NCI-H2196 (cell line): ENCODE data around the gene POTEI.
"Not testable (repeated sequence)": the region's sequence is repeated elsewhere in the genome, so short reads cannot be mapped to it uniquely, and the experiment has no call there.

Experiments
- DNase-seq: peaks from one replicate; lab custom pipeline; 2025; ENCODE audit not compliant: unreplicated experiment; lab: John Stamatoyannopoulos, UW

Gene POTEI

DNA sequence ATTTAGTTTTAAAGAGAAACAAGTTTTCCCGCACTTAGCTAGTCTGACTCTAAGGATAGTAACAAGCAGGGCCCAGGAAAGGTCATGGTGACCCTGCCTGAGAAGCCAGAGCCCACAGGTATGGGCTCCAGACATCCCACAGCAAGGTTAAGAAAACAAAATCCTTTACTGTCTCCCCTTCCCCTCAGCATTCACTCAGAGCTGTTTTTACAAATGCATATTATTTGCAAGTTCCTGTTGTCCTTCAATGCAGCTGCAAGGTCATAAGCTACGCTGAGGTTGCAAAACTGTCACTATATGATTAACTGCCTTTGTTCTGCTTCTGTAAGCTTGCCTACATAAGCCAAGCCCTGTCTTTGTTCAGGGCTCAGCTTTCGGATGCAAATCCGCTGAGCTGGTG lies 18.1 kb downstream of the POTEI start:
- not testable (repeated sequence) for DNase-seq

DNA sequence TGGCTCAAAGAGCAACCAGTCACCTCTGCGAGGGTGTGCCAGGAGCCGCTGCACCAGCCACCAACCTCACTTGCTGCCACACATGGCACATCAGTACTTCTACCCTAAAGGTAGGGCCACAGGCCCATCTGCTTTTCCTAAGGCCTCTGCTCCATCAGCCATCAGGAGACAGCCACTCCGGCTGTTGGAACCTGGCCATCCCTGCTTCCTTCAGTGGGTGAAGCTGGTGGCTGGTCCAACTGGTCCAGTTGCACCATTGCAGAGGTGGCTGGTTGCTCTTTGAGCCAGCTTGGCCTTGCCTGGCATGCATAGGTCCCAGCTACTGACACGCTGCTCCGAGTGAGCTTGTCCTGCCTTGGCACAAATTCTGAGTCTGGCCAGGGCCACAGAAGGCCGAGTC lies 53.7 kb downstream of the POTEI start:
- DNase-seq: not testable (repeated sequence)

DNA sequence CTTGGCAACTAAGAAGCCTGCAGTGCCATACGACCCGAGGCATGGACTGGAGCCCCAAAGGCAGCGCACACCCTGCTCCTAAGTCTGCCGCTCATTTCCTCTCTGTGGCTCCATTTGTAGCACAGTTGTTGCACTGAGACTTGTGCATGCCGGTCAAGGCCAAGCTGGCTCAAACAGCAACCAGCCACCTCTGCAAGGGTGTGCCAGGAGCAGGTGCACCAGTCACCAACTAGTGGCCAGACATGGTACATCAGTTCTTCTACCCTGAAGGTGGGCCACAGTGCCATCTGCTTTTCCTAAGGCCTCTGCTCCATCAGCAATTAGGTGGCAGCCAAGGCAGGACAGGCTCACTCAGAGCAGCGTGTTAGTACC lies 54.4 kb downstream of the POTEI start:
- DNase-seq: not testable (repeated sequence)

DNA sequence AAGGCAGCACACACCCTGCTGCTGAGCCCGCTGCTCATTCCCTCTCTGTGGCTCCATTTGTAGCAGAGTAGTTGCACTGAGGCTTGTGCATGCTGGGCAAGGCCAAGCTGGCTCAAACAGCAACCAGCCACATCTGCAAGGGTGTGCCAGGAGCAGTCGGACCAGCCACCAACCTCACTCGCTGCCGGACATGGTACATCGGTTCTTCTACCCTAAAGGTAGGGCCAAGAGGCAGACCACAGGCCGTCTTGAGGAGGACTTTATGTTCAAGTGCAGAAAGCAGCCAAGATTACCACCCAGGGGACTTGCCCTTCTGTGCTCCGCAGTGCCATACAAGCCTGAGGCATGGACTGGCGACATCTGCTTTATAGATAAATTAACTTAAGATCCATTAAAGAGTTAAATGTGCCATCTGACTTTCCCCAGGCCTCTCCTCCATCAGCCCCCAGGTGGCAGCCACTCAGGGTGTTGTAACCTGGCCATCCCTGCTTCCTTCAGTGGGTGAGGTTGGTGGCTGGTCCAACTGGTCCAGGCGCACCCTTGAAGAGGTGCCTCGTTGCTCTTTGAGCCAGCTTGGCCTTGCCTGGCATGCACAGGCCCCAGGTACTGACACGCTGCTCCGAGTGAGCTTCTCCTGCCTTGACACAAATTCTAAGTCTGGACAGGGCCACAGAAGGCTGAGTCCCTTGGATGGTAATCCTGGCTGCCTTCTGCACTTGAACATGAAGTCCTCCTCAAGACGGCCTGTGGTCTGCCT lies 55.0 kb downstream of the POTEI start:
- DNase-seq: not testable (repeated sequence)

DNA sequence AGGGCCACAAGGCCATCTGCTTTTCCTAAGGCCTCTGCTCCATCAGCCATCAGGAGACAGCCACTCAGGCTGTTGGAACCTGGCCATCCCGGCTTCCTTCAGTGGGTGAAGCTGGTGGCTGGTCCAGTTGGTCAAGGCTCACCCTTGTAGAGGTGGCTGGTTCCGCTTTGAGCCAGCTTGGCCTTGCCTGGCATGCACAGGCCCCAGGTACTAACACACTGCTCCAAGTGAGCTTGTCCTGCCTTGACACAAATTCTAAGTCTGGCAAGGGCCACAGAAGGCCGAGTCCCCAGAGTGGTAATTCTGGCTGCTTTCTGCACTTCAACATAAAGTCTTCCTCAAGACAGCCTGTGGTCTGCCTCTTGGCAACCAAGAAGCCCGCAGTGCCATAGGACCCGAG lies 56.2 kb downstream of the POTEI start:
- DNase-seq: not testable (repeated sequence)

DNA sequence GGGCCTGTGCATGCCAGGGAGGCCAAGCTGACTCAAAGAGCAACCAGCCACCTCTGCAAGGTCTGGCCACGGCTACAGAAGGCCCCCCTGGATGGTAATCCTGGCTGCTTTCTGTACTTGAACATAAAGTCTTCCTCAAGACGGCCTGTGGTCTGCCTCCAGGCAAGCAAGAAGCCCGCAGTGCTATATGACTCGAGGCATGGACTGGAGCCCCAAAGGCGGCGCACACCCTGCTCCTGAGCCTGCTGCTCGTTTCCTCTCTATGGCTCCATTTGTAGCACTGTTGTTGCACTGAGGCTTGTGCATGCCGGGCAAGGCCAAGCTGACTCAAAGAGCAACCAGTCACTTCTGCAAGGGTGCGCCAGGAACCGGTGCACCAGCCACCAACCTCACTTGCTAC lies 57.3 kb downstream of the POTEI start:
- not testable (repeated sequence) for DNase-seq

DNA sequence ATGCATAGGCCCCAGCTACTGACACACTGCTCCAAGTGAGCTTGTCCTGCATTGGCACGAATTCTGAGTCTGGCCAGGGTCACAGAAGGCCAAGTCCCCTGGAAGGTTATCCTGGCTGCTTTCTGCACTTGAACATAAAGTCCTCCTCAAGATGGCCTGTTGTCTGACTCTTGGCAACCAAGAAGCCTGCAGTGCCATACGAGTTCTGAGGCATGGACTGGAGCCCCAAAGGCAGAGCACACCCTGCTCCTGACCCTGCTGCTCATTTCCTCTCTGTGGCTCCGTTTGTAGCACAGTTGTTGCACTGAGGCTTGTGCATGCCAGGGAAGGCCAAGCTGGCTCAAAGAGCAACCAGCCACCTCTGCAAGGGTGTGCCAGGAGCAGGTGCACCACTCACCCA lies 57.9 kb downstream of the POTEI start:
- DNase-seq: not testable (repeated sequence)

DNA sequence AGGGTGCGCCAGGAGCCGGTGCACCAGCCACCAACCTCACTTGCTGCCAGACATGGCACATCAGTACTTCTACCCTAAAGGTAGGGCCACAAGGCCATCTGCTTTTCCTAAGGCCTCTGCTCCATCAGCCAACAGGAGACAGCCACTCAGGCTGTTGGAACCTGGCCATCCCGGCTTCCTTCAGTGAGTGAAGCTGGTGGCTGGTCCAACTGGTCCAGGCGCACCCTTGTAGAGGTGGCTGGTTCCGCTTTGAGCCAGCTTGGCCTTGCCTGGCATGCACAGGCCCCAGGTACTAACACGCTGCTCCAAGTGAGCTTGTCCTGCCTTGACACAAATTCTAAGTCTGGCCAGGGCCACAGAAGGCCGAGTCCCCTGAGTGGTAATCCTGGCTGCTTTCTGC lies 58.8 kb downstream of the POTEI start:
- not testable (repeated sequence) for DNase-seq

DNA sequence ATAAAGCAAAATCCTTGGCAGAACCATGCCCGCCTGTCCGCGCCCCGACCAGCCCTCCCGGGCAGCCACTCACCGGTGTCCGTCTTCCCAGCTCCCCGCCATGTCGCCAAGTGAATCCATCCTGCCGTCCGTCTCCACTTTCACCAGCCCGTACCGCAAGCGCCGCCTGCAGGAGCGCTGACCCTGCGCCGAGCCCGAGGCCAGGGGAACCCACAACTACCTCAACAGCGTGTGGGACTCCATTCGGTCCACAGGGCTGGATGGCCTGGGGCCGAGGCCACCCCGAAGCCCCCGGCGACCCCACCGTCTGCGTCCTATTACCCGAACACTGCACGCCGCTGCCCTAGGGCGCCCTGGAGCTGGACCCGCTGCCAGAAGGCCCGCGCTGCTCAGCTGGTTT lies 81.5 kb downstream of the POTEI start:
- DNase-seq: not testable (repeated sequence)

DNA sequence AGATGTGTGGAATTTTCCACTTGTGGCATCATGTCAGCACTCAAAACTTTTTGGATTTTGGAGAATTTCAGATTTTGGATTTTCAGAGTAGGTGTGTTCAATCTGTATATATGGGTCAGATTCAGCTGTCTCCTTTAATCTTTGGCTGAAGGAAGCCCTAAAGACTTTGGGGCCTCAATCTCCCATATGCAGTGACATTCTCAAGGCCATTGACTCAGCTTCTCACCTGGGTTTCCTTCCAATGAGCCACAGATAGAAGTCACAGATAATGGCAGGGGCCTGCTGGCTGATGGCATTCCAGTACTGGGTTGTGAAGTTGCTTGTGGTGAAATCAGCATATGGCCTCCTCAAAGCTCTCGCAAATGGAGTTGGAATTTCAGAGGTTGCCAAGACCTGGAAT lies 90.3 kb downstream of the POTEI start:
- DNase-seq: not testable (repeated sequence)

DNA sequence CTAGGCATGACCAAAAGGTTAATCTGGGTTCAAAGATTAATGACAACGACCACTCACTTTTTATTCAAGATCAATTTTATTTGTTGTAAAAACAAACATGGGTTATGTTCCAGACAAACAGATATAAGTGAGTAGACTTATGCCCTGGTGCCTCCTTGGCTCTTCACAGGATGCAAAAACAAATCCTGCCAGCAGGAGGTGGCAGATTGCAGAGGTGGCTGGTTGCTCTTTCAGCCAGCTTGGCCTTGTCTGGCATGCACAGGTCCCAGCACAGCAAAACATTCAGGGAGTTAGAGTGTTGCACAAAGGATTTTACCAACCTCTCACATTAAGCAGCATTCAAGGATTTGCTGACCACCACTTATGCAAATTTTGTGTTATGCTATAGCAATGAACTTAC lies 92.4 kb downstream of the POTEI start:
- not testable (repeated sequence) for DNase-seq
